ENCODE measurements around the gene SLC13A4.

Gene SLC13A4

GRCh38 chr7:135709508-135709907 lies 18.5 kb downstream of the SLC13A4 start:
- no peak overlapping the region for H3K4me2 ChIP-seq (ENCODE audit: insufficient read depth, low read length)
- H3K4me3 ChIP-seq (ENCODE audit: low read depth in 1 of 2, low read length in 2 of 2): no peak overlapping the region
- no peak overlapping the region for H3K27ac ChIP-seq (ENCODE audit: low read length)
- no peak for ATAC-seq (ENCODE audit: insufficient read depth, low read depth)
- H3K9ac ChIP-seq (ENCODE audit: low read depth, low read length): no peak overlapping the region
- H3K36me3 ChIP-seq (ENCODE audit: insufficient read depth, low read length): no peaks in the 10 kb centered on the region
- no peak overlapping the region for H2AFZ ChIP-seq (ENCODE audit: low read depth, low read length)
- DNase-seq: no peak
- H3K79me2 ChIP-seq (ENCODE audit: insufficient read depth, low read length): no peaks in the 10 kb centered on the region
- no peaks in the 10 kb centered on the region for H3K4me1 ChIP-seq (ENCODE audit: insufficient read depth, low read length)
- no peak for TF ChIP-seq EZH2 (IDR thresholded peaks at IDR 0.05; ENCODE audit: borderline replicate concordance, low read depth, low read length, severe bottlenecking)
- no peak for TF ChIP-seq CTCF (IDR thresholded peaks at IDR 0.05; ENCODE audit: borderline replicate concordance, extremely low read depth, low read length, poor library complexity, severe bottlenecking)
- no peaks in the 10 kb centered on the region for H3K27me3 ChIP-seq (ENCODE audit: insufficient read depth, low read length, poor library complexity)
- no peaks in the 10 kb centered on the region for H3K9me3 ChIP-seq (ENCODE audit: insufficient read depth, low read length, severe bottlenecking)
- H4K20me1 ChIP-seq (ENCODE audit: insufficient read depth, low read length): no peaks in the 10 kb centered on the region

- H3K4me2 ChIP-seq (ENCODE audit: insufficient read depth, low read length): no peak overlapping the region
- no peaks in the 10 kb centered on the region for H3K4me1 ChIP-seq (ENCODE audit: insufficient read depth, low read length)
- H3K27ac ChIP-seq (ENCODE audit: low read length): no peak overlapping the region
- no peak for TF ChIP-seq EZH2 (IDR thresholded peaks at IDR 0.05; ENCODE audit: borderline replicate concordance, low read depth, low read length, severe bottlenecking)
- TF ChIP-seq CTCF (IDR thresholded peaks at IDR 0.05; ENCODE audit: borderline replicate concordance, extremely low read depth, low read length, poor library complexity, severe bottlenecking): no peak
- no peaks in the 10 kb centered on the region for H3K79me2 ChIP-seq (ENCODE audit: insufficient read depth, low read length)
- no peaks in the 10 kb centered on the region for H3K27me3 ChIP-seq (ENCODE audit: insufficient read depth, low read length, poor library complexity)
- no peaks in the 10 kb centered on the region for H4K20me1 ChIP-seq (ENCODE audit: insufficient read depth, low read length)
- DNase-seq: no peak
- ATAC-seq (ENCODE audit: insufficient read depth, low read depth): no peak
- no peaks in the 10 kb centered on the region for H3K36me3 ChIP-seq (ENCODE audit: insufficient read depth, low read length)
- no peak overlapping the region for H3K4me3 ChIP-seq (ENCODE audit: low read depth in 1 of 2, low read length in 2 of 2)
- no peaks in the 10 kb centered on the region for H3K9me3 ChIP-seq (ENCODE audit: insufficient read depth, low read length, severe bottlenecking)
- no peak overlapping the region for H3K9ac ChIP-seq (ENCODE audit: low read depth, low read length)
- H2AFZ ChIP-seq (ENCODE audit: low read depth, low read length): no peak overlapping the region
These were observed 19.9 kb downstream of the SLC13A4 start for GRCh38 chr7:135708041-135708440.

- Histone ChIP-seq H2AFZ (ENCODE audit: low read depth, low read length) (no peak overlapping the region), H3K27ac (ENCODE audit: low read length) (no peak overlapping the region), H3K9ac (ENCODE audit: low read depth, low read length) (no peak overlapping the region)
These were observed 20.4 kb downstream of the SLC13A4 start for GRCh38 chr7:135707570-135707966.

More at GRCh38 chr7:135707570-135707966, 20.4 kb downstream of the SLC13A4 start:
- Histone ChIP-seq H4K20me1 (ENCODE audit: insufficient read depth, low read length) (no peaks in the 10 kb centered on the region), H3K4me1 (ENCODE audit: insufficient read depth, low read length) (no peaks in the 10 kb centered on the region), H3K9me3 (ENCODE audit: insufficient read depth, low read length, severe bottlenecking) (no peaks in the 10 kb centered on the region), H3K4me3 (ENCODE audit: low read depth in 1 of 2, low read length in 2 of 2) (no peak overlapping the region), H3K36me3 (ENCODE audit: insufficient read depth, low read length) (no peaks in the 10 kb centered on the region), H3K79me2 (ENCODE audit: insufficient read depth, low read length) (no peaks in the 10 kb centered on the region), H3K4me2 (ENCODE audit: insufficient read depth, low read length) (no peak overlapping the region), H3K27me3 (ENCODE audit: insufficient read depth, low read length, poor library complexity) (no peaks in the 10 kb centered on the region)
- ATAC-seq (ENCODE audit: insufficient read depth, low read depth) (no peak), DNase-seq (no peak)
- TF ChIP-seq CTCF (IDR thresholded peaks at IDR 0.05; ENCODE audit: borderline replicate concordance, extremely low read depth, low read length, poor library complexity, severe bottlenecking): no peak
- no peak for TF ChIP-seq EZH2 (IDR thresholded peaks at IDR 0.05; ENCODE audit: borderline replicate concordance, low read depth, low read length, severe bottlenecking)

Data from DND-41 (cell line).